HFFc6 (cell line): Measurements from ENCODE around the gene PC. TPM values are rescaled to one million over a fixed set of nuclear protein-coding genes. Genes with fewer than 3 reads are reported as not detected.
A peak's percentile ranks its signal among the peaks of the same experiment; 100 is the strongest.

Experiments used
- DNase-seq: peaks from one replicate; pipeline ENCODE4 v3.0.0-alpha.2; 2018
- H3K27ac Mint-ChIP-seq: 2 replicates; pipeline ENCODE4 v1.8.0; 2020; ENCODE audit warnings: mild to moderate bottlenecking, mixed read lengths
- H3K27me3 Mint-ChIP-seq: 2 replicates; pipeline ENCODE4 v1.8.0; 2021; ENCODE audit warnings: mild to moderate bottlenecking, moderate library complexity, mixed read lengths; ENCODE audit not compliant: insufficient read depth
- H3K36me3 Mint-ChIP-seq: 2 replicates; pipeline ENCODE4 v1.8.0; 2021; ENCODE audit warnings: low read depth, mixed read lengths
- H3K4me1 Mint-ChIP-seq: 2 replicates; pipeline ENCODE4 v1.8.0; 2020; ENCODE audit warnings: low read depth, mixed read lengths
- H3K4me3 Mint-ChIP-seq: 2 replicates; pipeline ENCODE4 v1.8.0; 2020; ENCODE audit warnings: mild to moderate bottlenecking, moderate library complexity, mixed read lengths
- H3K9me3 Mint-ChIP-seq: 2 replicates; pipeline ENCODE4 v1.8.0; 2020; ENCODE audit warnings: mild to moderate bottlenecking, mixed read lengths
- CTCF ChIP-seq: fragments of 200-600 bp; sonication (generic); IDR thresholded peaks from 2 replicates; pipeline ENCODE4 v1.5.0; 2021; ENCODE audit warnings: antibody characterized with exemption, mild to moderate bottlenecking
- total RNA-seq, 6 experiments: library from RNA; stranded (reverse); fragmentation: NEBNext Ultra II Directional; extraction: Animal tissue kit (Norgen Biotek cat#: 25700); gene quantifications; 2 replicates in 1 of 6; 3 replicates in 5 of 6; pipeline ENCODE4 v1.2.3, GENCODE V29; 2021

The PC gene
- total RNA-seq, 6 experiments from 2014 or later = 13.2 to 21.8 (median 19.3) TPM

GRCh38 chr11:66842501-66842895 is 115.7 kb downstream of the PC start:
- H3K4me1 Mint-ChIP-seq = peaks cover 49% of the 10 kb centered on the region
- peaks cover 24% of the 10 kb centered on the region for H3K36me3 Mint-ChIP-seq
- no peak for TF ChIP-seq CTCF
- H3K9me3 Mint-ChIP-seq = no peaks in the 10 kb centered on the region
- H3K27me3 Mint-ChIP-seq = no peaks in the 10 kb centered on the region; the same call in none of the 2 replicates
- DNase-seq = no peak
- peak overlapping the region; percentile 78 for H3K27ac Mint-ChIP-seq
- H3K4me3 Mint-ChIP-seq = peak overlapping the region; percentile 94

GRCh38 chr11:66841861-66842260 is 116.3 kb downstream of the PC start:
- Mint-ChIP-seq H3K27ac (peak overlapping the region; percentile 78), H3K36me3 (peaks cover 24% of the 10 kb centered on the region), H3K9me3 (no peaks in the 10 kb centered on the region), H3K27me3 (no peaks in the 10 kb centered on the region; the same call in none of the 2 replicates), H3K4me1 (peaks cover 48% of the 10 kb centered on the region), H3K4me3 (peak overlapping the region; percentile 94)
- TF ChIP-seq CTCF = no peak
- DNase-seq = no peak

GRCh38 chr11:66840317-66841091 is 117.7 kb downstream of the PC start:
- no peak for DNase-seq
- peak overlapping the region; percentile 72 for H3K27ac Mint-ChIP-seq
- no peak for TF ChIP-seq CTCF
- H3K36me3 Mint-ChIP-seq = peaks cover 20% of the 10 kb centered on the region
- peaks cover 50% of the 10 kb centered on the region for H3K4me1 Mint-ChIP-seq
- no peaks in the 10 kb centered on the region for H3K9me3 Mint-ChIP-seq
- peak overlapping the region; percentile 32 for H3K4me3 Mint-ChIP-seq
- no peaks in the 10 kb centered on the region; the same call in 1 of the 2 replicates for H3K27me3 Mint-ChIP-seq

GRCh38 chr11:66835768-66836405 is 122.3 kb downstream of the PC start:
- H3K27ac Mint-ChIP-seq = peak overlapping the region; percentile 60
- no peaks in the 10 kb centered on the region for H3K27me3 Mint-ChIP-seq
- no peak for TF ChIP-seq CTCF
- H3K4me1 Mint-ChIP-seq = peaks cover 32% of the 10 kb centered on the region
- no peak overlapping the region for H3K4me3 Mint-ChIP-seq
- H3K36me3 Mint-ChIP-seq = peaks cover 8% of the 10 kb centered on the region
- H3K9me3 Mint-ChIP-seq = no peaks in the 10 kb centered on the region
- peak; percentile 38 for DNase-seq

GRCh38 chr11:66834943-66835342 is 123.2 kb downstream of the PC start:
- no peak for DNase-seq
- Mint-ChIP-seq H3K9me3 (no peaks in the 10 kb centered on the region), H3K27me3 (no peaks in the 10 kb centered on the region), H3K4me3 (no peak overlapping the region), H3K36me3 (no peaks in the 10 kb centered on the region), H3K4me1 (peaks cover 23% of the 10 kb centered on the region), H3K27ac (peak overlapping the region; percentile 27; the same call in 1 of the 2 replicates)
- TF ChIP-seq CTCF = no peak
